PC-3 (cell line): Measurements from ENCODE around the gene BCL3.

Experiments
- EZH2 ChIP-seq: fragments of 300-600 bp; sonication (generic); IDR thresholded peaks from one replicate; pipeline ENCODE4 v1.6.1; 2017; ENCODE audit warnings: antibody characterized with exemption, mild to moderate bottlenecking, low read length; ENCODE audit not compliant: unreplicated experiment
- EZH2phosphoT487 ChIP-seq: fragments of 300-600 bp; sonication (generic); IDR thresholded peaks from 2 replicates; pipeline ENCODE4 v1.6.1; 2018; ENCODE audit warnings: mild to moderate bottlenecking, antibody characterized with exemption, low read length, borderline replicate concordance

GRCh38 chr19:44783545-44783944 is 35.0 kb downstream of the BCL3 start:
- no peak for TF ChIP-seq EZH2
- no peak for TF ChIP-seq EZH2phosphoT487
